Stimulated activated CD8-positive, alpha-beta memory T cell treated with anti-CD3 and anti-CD28 coated beads, Interleukin-7, amount 100 ng/mL, for 1 hour (primary cell): ENCODE measurements around the gene ABCF1.
"Not testable (repeated sequence)": the region's sequence is repeated elsewhere in the genome, so short reads cannot be mapped to it uniquely, and the experiment has no call there.

ENCODE experiments used
- DNase-seq, 2 donors: peaks; one replicate each; pipeline ENCODE4 v3.0.0-alpha.2; 2020; ENCODE audit warnings: low read depth in 2 of 2

The ABCF1 gene

GRCh38 chr6:30571075-30571761 is at the start of gene ABCF1:
TSS of gene ABCF1 (plus strand) at chr6:30571442. CDS start at chr6:30571488, 46 bp downstream.
- DNase-seq, result peak; percentile 99

- not testable (repeated sequence) for DNase-seq
Measured at GRCh38 chr6:30521952-30522351, 49.3 kb upstream of the ABCF1 start.

- not testable (repeated sequence) for DNase-seq
Measured at GRCh38 chr6:30526444-30526843, 44.8 kb upstream of the ABCF1 start.

GRCh38 chr6:30529349-30529875 is 41.8 kb upstream of the ABCF1 start:
- DNase-seq, result not testable (repeated sequence)

- DNase-seq, result no peak
Measured at GRCh38 chr6:30530014-30530413, 41.2 kb upstream of the ABCF1 start.

- DNase-seq, result no peak
Measured at GRCh38 chr6:30533460-30534294, 37.6 kb upstream of the ABCF1 start.

GRCh38 chr6:30537931-30538330 is 33.3 kb upstream of the ABCF1 start:
- no peak for DNase-seq

GRCh38 chr6:30541515-30542403 is 29.5 kb upstream of the ABCF1 start:
- DNase-seq, result peak; percentile 68 to 69

GRCh38 chr6:30542404-30542725 is 28.9 kb upstream of the ABCF1 start:
- DNase-seq, result no peak

- no peak for DNase-seq
Measured at GRCh38 chr6:30542915-30543314, 28.3 kb upstream of the ABCF1 start.

- no peak for DNase-seq
Measured at GRCh38 chr6:30543821-30544220, 27.4 kb upstream of the ABCF1 start.

GRCh38 chr6:30544666-30545272 is 26.5 kb upstream of the ABCF1 start:
- no peak for DNase-seq

- DNase-seq, result no peak
Measured at GRCh38 chr6:30547454-30547853, 23.8 kb upstream of the ABCF1 start.

GRCh38 chr6:30548375-30548774 is 22.9 kb upstream of the ABCF1 start:
- DNase-seq, result no peak

- DNase-seq, result no peak
Measured at GRCh38 chr6:30554404-30554803, 16.8 kb upstream of the ABCF1 start.

GRCh38 chr6:30554962-30555815 is 16.1 kb upstream of the ABCF1 start:
- DNase-seq, result no peak

- no peak for DNase-seq
Measured at GRCh38 chr6:30555816-30556065, 15.5 kb upstream of the ABCF1 start.

- peak; percentile 93 to 99 for DNase-seq
Measured at GRCh38 chr6:30556066-30556905, 15.0 kb upstream of the ABCF1 start, which contains the start of gene GNL1. TSS of gene GNL1 (minus strand) at chr6:30556489. CDS start at chr6:30556203, 286 bp downstream.

- DNase-seq, result peak; percentile 58 to 72
Measured at GRCh38 chr6:30556906-30557682, 14.1 kb upstream of the ABCF1 start, which contains the start of gene PRR3. TSS of gene PRR3 (plus strand) at chr6:30557295. CDS start at chr6:30557345, 50 bp downstream.
